ENCODE results near the gene DNAI2. TPM values are rescaled to one million over a fixed set of nuclear protein-coding genes. Genes with fewer than 3 reads are reported as not detected.

DNAI2 gene
- total RNA-seq, 1 experiment from 2014 or later: 0.26 TPM

DNA sequence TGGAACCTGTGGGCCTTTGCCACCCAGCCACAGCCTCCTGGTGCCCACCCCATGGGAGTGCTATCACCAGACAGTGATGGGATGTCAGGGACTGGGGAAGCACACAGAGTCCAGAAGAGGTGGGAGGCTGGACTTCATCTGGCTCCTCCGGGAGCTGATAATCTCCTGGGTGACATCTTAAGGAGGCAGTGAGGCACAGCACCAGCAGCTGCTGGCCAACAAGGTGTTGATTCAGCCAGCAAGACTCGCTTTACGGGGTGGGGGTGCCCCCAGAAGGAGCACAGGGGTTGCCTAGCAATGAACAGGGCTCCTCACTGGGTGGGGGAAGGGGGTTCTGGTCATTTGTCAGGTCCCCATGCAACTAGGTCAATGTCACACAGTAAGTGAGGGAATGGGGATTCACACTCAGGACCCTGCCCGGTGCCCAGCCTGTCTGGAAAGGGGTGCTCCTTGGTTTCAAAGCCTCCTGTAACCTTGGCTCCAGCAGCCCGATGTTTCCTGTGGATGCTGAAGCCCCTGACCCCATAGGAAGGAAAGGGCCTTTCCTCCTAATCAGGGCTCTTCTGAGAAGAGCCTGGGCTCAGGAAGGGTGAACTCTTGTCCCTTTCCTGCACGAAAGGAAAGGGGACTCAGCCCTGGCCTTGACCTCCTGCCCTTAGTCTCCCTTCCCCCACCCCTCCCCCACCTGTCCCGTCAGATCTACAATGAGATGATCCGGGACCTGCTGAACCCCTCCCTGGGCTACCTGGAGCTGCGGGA, 69.7 kb downstream of the DNAI2 start:
- ATAC-seq: no peak
- H3K27me3 Mint-ChIP-seq (ENCODE audit: low read depth): peaks cover 3% of the 10 kb centered on the region; the same call in 1 of the 2 replicates
- no peaks in the 10 kb centered on the region for H3K9me3 Mint-ChIP-seq
- peaks cover 6% of the 10 kb centered on the region; the same call in 1 of the 2 replicates for H3K4me1 Mint-ChIP-seq
- DNase-seq (ENCODE audit: low spot score): no peak
- ChIA-PET POLR2A (no interaction called here), CTCF (interaction anchor here (1.0 to 1.1 kb wide), 3 partner anchors 8 to 42 kb away, joined by 3 read pairs; no protein-coding TSS in a partner anchor)
- H3K4me3 Mint-ChIP-seq: no peak overlapping the region
- H3K27ac Mint-ChIP-seq: no peak overlapping the region
- TF ChIP-seq ELF4 (CRISPR knock-in tag; IDR thresholded peaks at IDR 0.05; ENCODE audit: low read depth): no peak
- no peak for TF ChIP-seq CREB1 (CRISPR knock-in tag; IDR thresholded peaks at IDR 0.05)
- no peak for TF ChIP-seq NR3C1 (CRISPR knock-in tag; conservative IDR thresholded peaks at IDR 0.05; ENCODE audit: low read depth)
- H3K36me3 Mint-ChIP-seq: no peaks in the 10 kb centered on the region

DNA sequence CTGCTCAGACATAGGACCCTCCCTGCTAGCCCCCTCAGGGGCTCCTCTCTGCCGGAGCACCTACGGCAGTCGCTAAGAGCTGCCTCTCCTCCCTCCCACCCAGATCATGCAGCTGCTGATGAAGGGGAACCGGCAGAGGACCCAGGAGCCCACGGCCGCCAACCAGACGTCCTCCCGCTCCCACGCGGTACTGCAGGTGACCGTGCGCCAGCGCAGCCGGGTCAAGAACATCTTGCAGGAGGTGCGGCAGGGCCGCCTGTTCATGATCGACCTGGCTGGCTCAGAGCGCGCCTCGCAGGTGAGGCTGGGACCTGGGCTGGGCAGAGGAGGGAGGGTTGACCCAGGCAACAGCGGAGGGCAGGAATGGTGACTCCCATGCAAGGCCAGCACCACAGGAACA, 70.6 kb downstream of the DNAI2 start:
- DNase-seq (ENCODE audit: low spot score) (no peak), ATAC-seq (no peak)
- ChIA-PET CTCF (interaction anchor here (1.0 to 1.1 kb wide), 2 partner anchors 24 to 43 kb away, joined by 3 read pairs; no protein-coding TSS in a partner anchor), POLR2A (no interaction called here)
- Mint-ChIP-seq H3K36me3 (no peaks in the 10 kb centered on the region), H3K27ac (no peak overlapping the region), H3K9me3 (no peaks in the 10 kb centered on the region), H3K4me3 (no peak overlapping the region), H3K4me1 (peaks cover 6% of the 10 kb centered on the region; the same call in 1 of the 2 replicates), H3K27me3 (ENCODE audit: low read depth) (peaks cover 7% of the 10 kb centered on the region)
- TF ChIP-seq, protein P1, sequence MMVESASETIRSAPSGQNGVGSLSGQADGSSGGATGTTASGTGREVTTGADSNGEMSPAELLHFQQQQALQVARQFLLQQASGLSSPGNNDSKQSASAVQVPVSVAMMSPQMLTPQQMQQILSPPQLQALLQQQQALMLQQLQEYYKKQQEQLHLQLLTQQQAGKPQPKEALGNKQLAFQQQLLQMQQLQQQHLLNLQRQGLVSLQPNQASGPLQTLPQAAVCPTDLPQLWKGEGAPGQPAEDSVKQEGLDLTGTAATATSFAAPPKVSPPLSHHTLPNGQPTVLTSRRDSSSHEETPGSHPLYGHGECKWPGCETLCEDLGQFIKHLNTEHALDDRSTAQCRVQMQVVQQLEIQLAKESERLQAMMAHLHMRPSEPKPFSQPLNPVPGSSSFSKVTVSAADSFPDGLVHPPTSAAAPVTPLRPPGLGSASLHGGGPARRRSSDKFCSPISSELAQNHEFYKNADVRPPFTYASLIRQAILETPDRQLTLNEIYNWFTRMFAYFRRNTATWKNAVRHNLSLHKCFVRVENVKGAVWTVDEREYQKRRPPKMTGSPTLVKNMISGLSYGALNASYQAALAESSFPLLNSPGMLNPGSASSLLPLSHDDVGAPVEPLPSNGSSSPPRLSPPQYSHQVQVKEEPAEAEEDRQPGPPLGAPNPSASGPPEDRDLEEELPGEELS (CRISPR knock-in tag; IDR thresholded peaks at IDR 0.05): no peak
- no peak for TF ChIP-seq FOXK1 (CRISPR knock-in tag; IDR thresholded peaks at IDR 0.05)
- no peak for TF ChIP-seq MYBL2 (CRISPR knock-in tag; IDR thresholded peaks at IDR 0.05)
- TF ChIP-seq, protein P2, sequence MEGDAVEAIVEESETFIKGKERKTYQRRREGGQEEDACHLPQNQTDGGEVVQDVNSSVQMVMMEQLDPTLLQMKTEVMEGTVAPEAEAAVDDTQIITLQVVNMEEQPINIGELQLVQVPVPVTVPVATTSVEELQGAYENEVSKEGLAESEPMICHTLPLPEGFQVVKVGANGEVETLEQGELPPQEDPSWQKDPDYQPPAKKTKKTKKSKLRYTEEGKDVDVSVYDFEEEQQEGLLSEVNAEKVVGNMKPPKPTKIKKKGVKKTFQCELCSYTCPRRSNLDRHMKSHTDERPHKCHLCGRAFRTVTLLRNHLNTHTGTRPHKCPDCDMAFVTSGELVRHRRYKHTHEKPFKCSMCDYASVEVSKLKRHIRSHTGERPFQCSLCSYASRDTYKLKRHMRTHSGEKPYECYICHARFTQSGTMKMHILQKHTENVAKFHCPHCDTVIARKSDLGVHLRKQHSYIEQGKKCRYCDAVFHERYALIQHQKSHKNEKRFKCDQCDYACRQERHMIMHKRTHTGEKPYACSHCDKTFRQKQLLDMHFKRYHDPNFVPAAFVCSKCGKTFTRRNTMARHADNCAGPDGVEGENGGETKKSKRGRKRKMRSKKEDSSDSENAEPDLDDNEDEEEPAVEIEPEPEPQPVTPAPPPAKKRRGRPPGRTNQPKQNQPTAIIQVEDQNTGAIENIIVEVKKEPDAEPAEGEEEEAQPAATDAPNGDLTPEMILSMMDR (IDR thresholded peaks at IDR 0.05): no peak
- TF ChIP-seq, protein P3, sequence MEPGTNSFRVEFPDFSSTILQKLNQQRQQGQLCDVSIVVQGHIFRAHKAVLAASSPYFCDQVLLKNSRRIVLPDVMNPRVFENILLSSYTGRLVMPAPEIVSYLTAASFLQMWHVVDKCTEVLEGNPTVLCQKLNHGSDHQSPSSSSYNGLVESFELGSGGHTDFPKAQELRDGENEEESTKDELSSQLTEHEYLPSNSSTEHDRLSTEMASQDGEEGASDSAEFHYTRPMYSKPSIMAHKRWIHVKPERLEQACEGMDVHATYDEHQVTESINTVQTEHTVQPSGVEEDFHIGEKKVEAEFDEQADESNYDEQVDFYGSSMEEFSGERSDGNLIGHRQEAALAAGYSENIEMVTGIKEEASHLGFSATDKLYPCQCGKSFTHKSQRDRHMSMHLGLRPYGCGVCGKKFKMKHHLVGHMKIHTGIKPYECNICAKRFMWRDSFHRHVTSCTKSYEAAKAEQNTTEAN (CRISPR knock-in tag; IDR thresholded peaks at IDR 0.05): no peak
- TF ChIP-seq ZNF416 (CRISPR knock-in tag; IDR thresholded peaks at IDR 0.05): no peak
- TF ChIP-seq GABPB1 (CRISPR knock-in tag; IDR thresholded peaks at IDR 0.05): no peak
- no peak for TF ChIP-seq CREM (CRISPR knock-in tag; IDR thresholded peaks at IDR 0.05)
- no peak for TF ChIP-seq ZNF138 (CRISPR knock-in tag; conservative IDR thresholded peaks at IDR 0.05)
- no peak for TF ChIP-seq ELF4 (CRISPR knock-in tag; IDR thresholded peaks at IDR 0.05; ENCODE audit: low read depth)

DNA sequence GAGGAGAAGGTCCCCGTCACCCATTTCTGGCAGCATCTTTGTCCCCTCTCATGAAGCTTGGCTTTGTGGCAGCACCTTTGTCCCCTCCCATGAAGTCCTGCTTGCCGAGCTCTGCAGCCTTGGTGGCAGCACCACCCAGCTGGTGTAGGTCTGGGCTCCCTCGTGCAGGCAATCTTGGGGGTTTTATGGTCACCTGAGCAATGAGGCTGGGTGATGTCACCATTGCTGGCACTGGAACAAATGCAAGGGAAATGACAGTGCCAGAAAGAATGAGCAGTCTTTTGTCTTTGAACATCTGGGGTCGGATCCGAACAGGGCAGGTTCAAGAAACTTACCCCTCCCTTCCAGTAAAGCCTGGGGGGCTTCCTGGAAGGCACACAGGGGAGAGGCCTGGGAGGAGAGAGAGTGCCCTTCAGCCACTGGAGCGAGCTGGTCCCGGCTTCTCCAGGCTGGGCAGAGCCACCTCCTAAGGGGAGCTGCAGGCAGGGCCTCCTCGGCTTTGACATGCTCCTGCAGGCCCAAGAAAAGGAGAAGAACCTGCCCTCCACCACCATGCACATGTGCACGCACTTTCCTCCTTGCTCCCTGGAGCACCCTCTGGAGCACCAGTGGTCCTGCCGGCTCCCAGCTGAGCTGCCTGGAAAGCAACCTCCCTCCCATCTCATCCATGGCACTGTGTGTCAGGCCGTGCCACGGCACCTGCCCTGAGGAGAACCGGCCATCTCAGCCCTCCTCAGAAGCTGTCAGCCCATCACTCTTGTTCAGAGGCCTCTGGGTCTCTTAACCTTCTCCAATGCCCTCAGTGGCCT, 71.6 kb downstream of the DNAI2 start:
- H3K4me3 Mint-ChIP-seq: no peak overlapping the region
- peaks cover 6% of the 10 kb centered on the region; the same call in 1 of the 2 replicates for H3K4me1 Mint-ChIP-seq
- ChIA-PET POLR2A (no interaction called here), CTCF (interaction anchor here (1.2 to 1.8 kb wide), 4 partner anchors 10 to 45 kb away, joined by 3 to 5 read pairs (median 4); no protein-coding TSS in a partner anchor)
- H3K9me3 Mint-ChIP-seq: no peaks in the 10 kb centered on the region
- ATAC-seq (no peak), DNase-seq (ENCODE audit: low spot score) (no peak)
- peaks cover 17% of the 10 kb centered on the region for H3K27me3 Mint-ChIP-seq (ENCODE audit: low read depth)
- H3K36me3 Mint-ChIP-seq: no peaks in the 10 kb centered on the region
- no peak overlapping the region for H3K27ac Mint-ChIP-seq
- TF ChIP-seq NFYB (CRISPR knock-in tag; conservative IDR thresholded peaks at IDR 0.05; ENCODE audit: low read depth) (no peak), NFATC4 (CRISPR knock-in tag; IDR thresholded peaks at IDR 0.05) (no peak), ZNF396 (CRISPR knock-in tag; IDR thresholded peaks at IDR 0.05; ENCODE audit: borderline replicate concordance) (no peak)

All from WTC11 (cell line).